ENCODE data around the gene DNAJB5. TPM values are rescaled to one million over a fixed set of nuclear protein-coding genes. Genes with fewer than 3 reads are reported as not detected.

DNAJB5 gene
- total RNA-seq, 1 experiment from 2014 or later: 9.5 TPM

Other genes starting within 250 kb of the DNAJB5 start
- gene PHF24, start 31.5 kb upstream of the DNAJB5 start, total RNA-seq (2014; rRNA removed; shearing (Covaris generic)): not detected in 2 replicates
- 396 and 426 TPM in 2 replicates for gene VCP, start 82.9 kb downstream of the DNAJB5 start, total RNA-seq (2014; rRNA removed; shearing (Covaris generic))
- 49.5 and 52.2 TPM in 2 replicates for gene FANCG, start 90.2 kb downstream of the DNAJB5 start, total RNA-seq (2014; rRNA removed; shearing (Covaris generic))
- gene PIGO, start 106.8 kb downstream of the DNAJB5 start, total RNA-seq (2014; rRNA removed; shearing (Covaris generic)): 26.1 and 27.5 TPM in 2 replicates
- 286 and 296 TPM in 2 replicates for gene STOML2, start 113.4 kb downstream of the DNAJB5 start, total RNA-seq (2014; rRNA removed; shearing (Covaris generic))
- 10.9 and 13.9 TPM in 2 replicates for gene ATOSB, start 126.1 kb downstream of the DNAJB5 start, total RNA-seq (2014; rRNA removed; shearing (Covaris generic))
- gene UNC13B, start 172.3 kb downstream of the DNAJB5 start, total RNA-seq (2014; rRNA removed; shearing (Covaris generic)): 9.5 and 10.7 TPM in 2 replicates